GM12801 (cell line): Measurements from ENCODE around the gene SLC12A8.

Source experiments
- CTCF ChIP-seq: IDR thresholded peaks from one replicate; pipeline ENCODE4 v1.5.1; 2011; ENCODE audit warnings: control low read depth; ENCODE audit not compliant: insufficient read length; ENCODE audit errors: extremely low read depth

Gene SLC12A8

GRCh38 chr3:125107363-125107762, 105.2 kb downstream of the SLC12A8 start:
- TF ChIP-seq CTCF, result no peak

- TF ChIP-seq CTCF, result no peak
Observed at GRCh38 chr3:125105116-125105515, 107.4 kb downstream of the SLC12A8 start.

- TF ChIP-seq CTCF, result no peak
Observed at GRCh38 chr3:125104639-125105038, 107.9 kb downstream of the SLC12A8 start.

- TF ChIP-seq CTCF, result no peak
Observed at GRCh38 chr3:125103406-125103805, 109.1 kb downstream of the SLC12A8 start.

GRCh38 chr3:125102470-125102869, 110.1 kb downstream of the SLC12A8 start:
- no peak for TF ChIP-seq CTCF

GRCh38 chr3:125098611-125099291, 113.8 kb downstream of the SLC12A8 start:
- no peak for TF ChIP-seq CTCF

GRCh38 chr3:125090649-125091048, 121.9 kb downstream of the SLC12A8 start:
- no peak for TF ChIP-seq CTCF
